ENCODE data around the gene FXYD1.

Gene FXYD1

GRCh38 chr19:35184884-35185283, 46.3 kb downstream of the FXYD1 start:
- TF ChIP-seq CTCF (IDR thresholded peaks at IDR 0.05; ENCODE audit: low read length) (no peak), EZH2phosphoT487 (IDR thresholded peaks at IDR 0.05; ENCODE audit: low read length) (no peak), EZH2 (optimal IDR thresholded peaks at IDR 0.05; ENCODE audit: low read depth, low read length) (no peak)
- Histone ChIP-seq H3K9me2 (replicated peaks; ENCODE audit: insufficient read depth, low read length) (no peaks in the 10 kb centered on the region), H3K36me3 (replicated peaks; ENCODE audit: insufficient read depth, low read length) (no peaks in the 10 kb centered on the region), H3K9ac (ENCODE audit: low read length) (no peak overlapping the region), H2AFZ (ENCODE audit: low read length) (no peak overlapping the region), H4K20me1 (ENCODE audit: insufficient read depth, low read length) (no peaks in the 10 kb centered on the region), H3K27ac (ENCODE audit: low read length) (no peak overlapping the region), H3K9me3 (replicated peaks; ENCODE audit: insufficient read depth, low read length) (no peaks in the 10 kb centered on the region), H3K4me3 (ENCODE audit: low read length) (no peak overlapping the region), H3K4me2 (ENCODE audit: low read depth, low read length) (no peak overlapping the region), H3K79me2 (ENCODE audit: low read length) (no peaks in the 10 kb centered on the region), H3K27me3 (replicated peaks; ENCODE audit: insufficient read depth, low read length) (no peaks in the 10 kb centered on the region), H3K4me1 (ENCODE audit: low read length) (no peaks in the 10 kb centered on the region), H3F3A (ENCODE audit: insufficient read depth, low read length) (no peaks in the 10 kb centered on the region)
- no peak for DNase-seq
